Measurements from ENCODE around the gene IGFL4.

- TF ChIP-seq HDAC2 (IDR thresholded peaks at IDR 0.05; ENCODE audit: borderline replicate concordance in 1 of 2, low read depth in 2 of 2, low read length in 2 of 2) (no peak), SAP30 (IDR thresholded peaks at IDR 0.05; ENCODE audit: insufficient read depth, insufficient replicate concordance, low read length) (no peak), SP2 (IDR thresholded peaks at IDR 0.05; ENCODE audit: low read length) (no peak)
- TF ChIP-seq, protein P1, sequence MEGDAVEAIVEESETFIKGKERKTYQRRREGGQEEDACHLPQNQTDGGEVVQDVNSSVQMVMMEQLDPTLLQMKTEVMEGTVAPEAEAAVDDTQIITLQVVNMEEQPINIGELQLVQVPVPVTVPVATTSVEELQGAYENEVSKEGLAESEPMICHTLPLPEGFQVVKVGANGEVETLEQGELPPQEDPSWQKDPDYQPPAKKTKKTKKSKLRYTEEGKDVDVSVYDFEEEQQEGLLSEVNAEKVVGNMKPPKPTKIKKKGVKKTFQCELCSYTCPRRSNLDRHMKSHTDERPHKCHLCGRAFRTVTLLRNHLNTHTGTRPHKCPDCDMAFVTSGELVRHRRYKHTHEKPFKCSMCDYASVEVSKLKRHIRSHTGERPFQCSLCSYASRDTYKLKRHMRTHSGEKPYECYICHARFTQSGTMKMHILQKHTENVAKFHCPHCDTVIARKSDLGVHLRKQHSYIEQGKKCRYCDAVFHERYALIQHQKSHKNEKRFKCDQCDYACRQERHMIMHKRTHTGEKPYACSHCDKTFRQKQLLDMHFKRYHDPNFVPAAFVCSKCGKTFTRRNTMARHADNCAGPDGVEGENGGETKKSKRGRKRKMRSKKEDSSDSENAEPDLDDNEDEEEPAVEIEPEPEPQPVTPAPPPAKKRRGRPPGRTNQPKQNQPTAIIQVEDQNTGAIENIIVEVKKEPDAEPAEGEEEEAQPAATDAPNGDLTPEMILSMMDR (IDR thresholded peaks at IDR 0.05; ENCODE audit: control extremely low read depth in 1 of 3, insufficient read depth in 1 of 3, low read depth in 1 of 3, low read length in 3 of 3): no peak
Observed at GRCh38 chr19:46017874-46018675, 22.7 kb downstream of the IGFL4 start.
